KMS-11 (cell line): ENCODE measurements around the gene GRIA4.

ENCODE experiments used
- H2AFZ ChIP-seq: fragments of 200-600 bp; sonication (generic); 2 replicates; pipeline ENCODE4 v1.6.1; 2016; ENCODE audit warnings: antibody characterized with exemption, mixed run types, low read depth
- H3K27ac ChIP-seq: fragments of 200-600 bp; sonication (generic); 2 replicates; pipeline ENCODE4 v1.6.1; 2016; ENCODE audit warnings: mild to moderate bottlenecking, mixed run types
- H3K27me3 ChIP-seq: fragments of 200-600 bp; sonication (generic); 2 replicates; pipeline ENCODE4 v1.6.1; 2017; ENCODE audit warnings: mild to moderate bottlenecking, low read depth, mixed run types, moderate library complexity; ENCODE audit not compliant: insufficient read depth
- H3K36me3 ChIP-seq: fragments of 200-600 bp; sonication (generic); 2 replicates; pipeline ENCODE4 v1.6.1; 2017; ENCODE audit warnings: mild to moderate bottlenecking, mixed run types; ENCODE audit not compliant: insufficient read depth
- H3K4me1 ChIP-seq: fragments of 200-600 bp; sonication (generic); 2 replicates; pipeline ENCODE4 v1.6.1; 2016; ENCODE audit warnings: mild to moderate bottlenecking, low read depth, mixed run types; ENCODE audit not compliant: poor library complexity, severe bottlenecking
- H3K4me2 ChIP-seq: fragments of 200-600 bp; sonication (generic); 2 replicates; pipeline ENCODE4 v1.7.0; 2016; ENCODE audit warnings: mild to moderate bottlenecking, mixed run types
- H3K4me3 ChIP-seq: fragments of 200-600 bp; sonication (generic); IDR thresholded peaks from 2 replicates; pipeline ENCODE4 v1.6.1; 2017; ENCODE audit warnings: low read depth, low read length, mixed read lengths; ENCODE audit not compliant: insufficient read depth
- H3K79me2 ChIP-seq: fragments of 200-600 bp; sonication (generic); 2 replicates; pipeline ENCODE4 v1.6.1; 2016; ENCODE audit warnings: low read depth, mixed run types; ENCODE audit not compliant: insufficient read depth
- H3K9ac ChIP-seq: fragments of 200-600 bp; sonication (generic); 2 replicates; pipeline ENCODE4 v1.6.1; 2016; ENCODE audit warnings: mild to moderate bottlenecking, mixed run types
- H4K20me1 ChIP-seq: fragments of 200-600 bp; sonication (generic); 2 replicates; pipeline ENCODE4 v1.6.1; 2016; ENCODE audit warnings: mild to moderate bottlenecking, mixed run types; ENCODE audit not compliant: insufficient read depth
- CTCF ChIP-seq: fragments of 200-600 bp; sonication (generic); conservative IDR thresholded peaks from 2 replicates; pipeline ENCODE4 v1.6.1; 2017; ENCODE audit warnings: low read depth, mild to moderate bottlenecking, antibody characterized with exemption, low read length, moderate library complexity, mixed read lengths

The GRIA4 gene

GRCh38 chr11:105969756-105970155 lies 359.9 kb downstream of the GRIA4 start:
- TF ChIP-seq CTCF, result no peak
- Histone ChIP-seq H4K20me1 (no peaks in the 10 kb centered on the region), H3K36me3 (no peaks in the 10 kb centered on the region), H3K79me2 (no peaks in the 10 kb centered on the region), H3K27ac (no peak overlapping the region), H3K9ac (no peak overlapping the region), H3K4me2 (no peak overlapping the region), H3K27me3 (no peaks in the 10 kb centered on the region), H2AFZ (no peak overlapping the region), H3K4me1 (no peaks in the 10 kb centered on the region), H3K4me3 (no peak overlapping the region)

GRCh38 chr11:105975128-105975527 lies 365.3 kb downstream of the GRIA4 start:
- Histone ChIP-seq H3K4me2 (no peak overlapping the region), H4K20me1 (no peaks in the 10 kb centered on the region), H3K9ac (no peak overlapping the region), H3K79me2 (no peaks in the 10 kb centered on the region), H3K4me1 (no peaks in the 10 kb centered on the region), H3K4me3 (no peak overlapping the region), H3K36me3 (no peaks in the 10 kb centered on the region), H3K27ac (no peak overlapping the region), H2AFZ (no peak overlapping the region), H3K27me3 (no peaks in the 10 kb centered on the region)
- TF ChIP-seq CTCF, result no peak

GRCh38 chr11:105979997-105980703 lies 370.3 kb downstream of the GRIA4 start:
- H3K4me3 ChIP-seq, result no peak overlapping the region
- H2AFZ ChIP-seq, result no peak overlapping the region
- no peak overlapping the region for H3K9ac ChIP-seq
- no peaks in the 10 kb centered on the region for H4K20me1 ChIP-seq
- H3K4me2 ChIP-seq, result no peak overlapping the region
- no peak overlapping the region for H3K27ac ChIP-seq
- H3K27me3 ChIP-seq, result no peaks in the 10 kb centered on the region
- H3K36me3 ChIP-seq, result no peaks in the 10 kb centered on the region
- H3K79me2 ChIP-seq, result no peaks in the 10 kb centered on the region
- TF ChIP-seq CTCF, result no peak
- H3K4me1 ChIP-seq, result no peaks in the 10 kb centered on the region

- H3K36me3 ChIP-seq, result no peaks in the 10 kb centered on the region
- no peak for TF ChIP-seq CTCF
- no peaks in the 10 kb centered on the region for H3K79me2 ChIP-seq
- H2AFZ ChIP-seq, result no peak overlapping the region
- H3K4me2 ChIP-seq, result no peak overlapping the region
- no peak overlapping the region for H3K27ac ChIP-seq
- H4K20me1 ChIP-seq, result no peaks in the 10 kb centered on the region
- H3K9ac ChIP-seq, result no peak overlapping the region
- no peaks in the 10 kb centered on the region for H3K27me3 ChIP-seq
- no peaks in the 10 kb centered on the region for H3K4me1 ChIP-seq
- no peak overlapping the region for H3K4me3 ChIP-seq
Measured at GRCh38 chr11:105986554-105986953, 376.7 kb downstream of the GRIA4 start.
